Skeletal muscle tissue (tissue), 4 donors: ENCODE results near the gene GFPT2. TPM values are rescaled to one million over a fixed set of nuclear protein-coding genes. Genes with fewer than 3 reads are reported as not detected.

Experiments used
- H3K27ac ChIP-seq: one replicate; pipeline ENCODE4 v1.7.0; 2013; ENCODE audit warnings: mild to moderate bottlenecking, low read depth, low read length, inconsistent platforms
- H3K27me3 ChIP-seq, 3 donors: one replicate each; pipeline ENCODE4 v1.7.0; 2013; ENCODE audit warnings: low read length in 3 of 3; ENCODE audit not compliant: control insufficient read depth in 3 of 3, insufficient read depth in 3 of 3
- H3K36me3 ChIP-seq, 3 donors: one replicate each; pipeline ENCODE4 v1.7.0; 2013; ENCODE audit warnings: low read length in 3 of 3; ENCODE audit not compliant: control insufficient read depth in 3 of 3, insufficient read depth in 3 of 3
- H3K4me1 ChIP-seq, 3 donors: one replicate each; pipeline ENCODE4 v1.7.0; 2013; ENCODE audit warnings: low read length in 3 of 3, mild to moderate bottlenecking in 3 of 3; ENCODE audit not compliant: control insufficient read depth in 3 of 3, insufficient read depth in 3 of 3
- H3K4me3 ChIP-seq, 3 donors: one replicate each; pipeline ENCODE4 v1.7.0; 2013; ENCODE audit warnings: low read length in 3 of 3
- H3K9ac ChIP-seq, 3 donors: one replicate each; pipeline ENCODE4 v1.7.0; 2013; ENCODE audit warnings: low read length in 3 of 3, mild to moderate bottlenecking in 3 of 3, moderate library complexity in 2 of 3, low read depth in 1 of 3
- H3K9me3 ChIP-seq, 3 donors: one replicate each; pipeline ENCODE4 v1.7.0; 2013; ENCODE audit warnings: low read length in 3 of 3; ENCODE audit not compliant: control insufficient read depth in 3 of 3
- total RNA-seq: library from RNA; depleted of rRNA; stranded (reverse); fragments of >200 nt; gene quantifications from one replicate; pipeline ENCODE4 v1.2.3, GENCODE V29; 2014
- donor health status: Osteomylitis.

Gene GFPT2
- total RNA-seq, 1 donor from 2014 or later = 9.9 TPM

DNA sequence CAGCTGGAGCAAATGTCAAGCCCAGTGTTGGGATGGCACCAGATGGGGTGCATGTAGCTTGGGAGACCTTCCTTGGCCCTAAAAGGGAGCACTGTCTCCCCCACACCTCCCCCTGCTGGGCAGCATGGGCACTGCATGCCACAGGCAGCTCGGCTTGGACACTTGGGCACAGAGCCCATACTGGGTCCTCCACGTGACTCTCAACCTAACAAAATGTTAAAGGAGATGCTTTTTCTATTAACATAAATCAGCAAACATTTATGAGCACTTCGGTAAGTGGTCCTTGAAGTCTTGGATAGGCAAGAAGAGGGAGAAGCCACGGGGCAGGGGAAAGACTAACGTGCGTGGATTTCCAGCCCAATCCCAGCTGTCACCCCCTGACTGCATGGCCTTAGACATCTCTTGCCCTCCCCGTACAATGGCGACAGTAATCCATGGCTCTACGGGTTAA, 37.3 kb downstream of the GFPT2 start:
- Histone ChIP-seq H3K9me3 (no peaks in the 10 kb centered on the region), H3K27ac (no peak overlapping the region), H3K4me1 (no peaks in the 10 kb centered on the region), H3K27me3 (peaks cover 0 to 5% (median 0%) of the 10 kb centered on the region in 3 donors), H3K36me3 (no peaks in the 10 kb centered on the region), H3K9ac (no peak overlapping the region), H3K4me3 (no peak overlapping the region)

- Histone ChIP-seq H3K36me3 (no peaks in the 10 kb centered on the region), H3K9me3 (no peaks in the 10 kb centered on the region), H3K9ac (peak overlapping the region in 1 of 3 donors; percentile 20), H3K27me3 (peaks cover 0 to 5% (median 0%) of the 10 kb centered on the region in 3 donors), H3K4me3 (peak overlapping the region in 2 of 3 donors; percentile 49 to 54), H3K4me1 (no peaks in the 10 kb centered on the region), H3K27ac (no peak overlapping the region)
Observed at GRCh38 chr5:180313677-180314505, 39.2 kb downstream of the GFPT2 start.

GRCh38 chr5:180311216-180311615, 41.9 kb downstream of the GFPT2 start:
- Histone ChIP-seq H3K9me3 (no peaks in the 10 kb centered on the region), H3K4me3 (no peak overlapping the region), H3K9ac (no peak overlapping the region), H3K27me3 (no peaks in the 10 kb centered on the region), H3K4me1 (no peaks in the 10 kb centered on the region), H3K36me3 (peaks cover 0 to under 1% (median 0%) of the 10 kb centered on the region in 3 donors), H3K27ac (no peak overlapping the region)

DNA sequence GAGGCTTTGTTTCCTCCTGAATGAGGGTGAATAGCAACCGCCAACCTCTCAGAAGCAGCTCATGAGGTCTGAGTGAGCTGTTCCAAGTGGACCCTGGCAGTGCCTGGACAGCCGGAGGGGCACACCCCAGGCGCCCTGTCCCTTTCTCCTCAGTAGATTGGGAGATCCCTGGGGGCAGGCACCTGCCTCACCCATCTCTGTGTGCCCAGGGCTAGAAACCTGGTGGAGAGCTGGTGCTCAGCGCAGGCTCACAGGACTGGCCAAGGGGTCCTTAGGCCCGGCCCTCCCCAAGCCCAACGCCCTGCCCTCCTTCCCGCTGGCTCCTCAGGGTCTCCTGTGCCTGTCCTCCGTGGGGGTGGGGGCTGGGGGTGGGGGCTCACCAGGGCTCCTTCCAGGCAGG, 46.3 kb downstream of the GFPT2 start:
- Histone ChIP-seq H3K9me3 (peaks cover 0 to 2% (median 0%) of the 10 kb centered on the region in 3 donors), H3K36me3 (peaks cover 0 to 2% (median 0%) of the 10 kb centered on the region in 3 donors), H3K27me3 (peaks cover 0 to 4% (median 0%) of the 10 kb centered on the region in 3 donors), H3K4me3 (no peak overlapping the region), H3K9ac (no peak overlapping the region), H3K4me1 (no peaks in the 10 kb centered on the region), H3K27ac (no peak overlapping the region)

- Histone ChIP-seq H3K4me1 (no peaks in the 10 kb centered on the region), H3K27ac (no peak overlapping the region), H3K9me3 (peaks cover 0 to 2% (median 0%) of the 10 kb centered on the region in 3 donors), H3K4me3 (no peak overlapping the region), H3K9ac (no peak overlapping the region), H3K36me3 (peaks cover 0 to 2% (median 0%) of the 10 kb centered on the region in 3 donors), H3K27me3 (peaks cover 0 to 7% (median 5%) of the 10 kb centered on the region in 3 donors)
Observed at GRCh38 chr5:180305481-180305880, 47.7 kb downstream of the GFPT2 start.

- peaks cover 0 to 2% (median 0%) of the 10 kb centered on the region in 3 donors for H3K9me3 ChIP-seq
- H3K4me3 ChIP-seq = no peak overlapping the region
- no peaks in the 10 kb centered on the region for H3K4me1 ChIP-seq
- no peak overlapping the region for H3K27ac ChIP-seq
- H3K36me3 ChIP-seq = peaks cover 0 to 2% (median 0%) of the 10 kb centered on the region in 3 donors
- peaks cover 0 to 7% (median 5%) of the 10 kb centered on the region in 3 donors for H3K27me3 ChIP-seq
- no peak overlapping the region for H3K9ac ChIP-seq
Observed at GRCh38 chr5:180304431-180305375, 48.4 kb downstream of the GFPT2 start.

DNA sequence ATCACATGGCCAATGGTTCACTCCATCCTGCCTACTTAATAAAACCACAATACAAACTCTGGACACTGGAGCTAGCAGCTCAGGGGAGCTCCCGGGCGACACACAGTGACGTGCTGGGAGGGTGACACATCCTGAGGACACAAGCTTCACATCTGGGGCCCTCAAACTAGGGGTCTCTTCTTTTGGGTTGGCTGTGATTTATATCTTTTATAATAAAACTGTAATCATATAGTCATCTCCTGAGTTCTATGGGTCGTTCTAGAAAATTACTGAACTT, 49.2 kb downstream of the GFPT2 start:
- peaks cover 0 to 7% (median 5%) of the 10 kb centered on the region in 3 donors for H3K27me3 ChIP-seq
- H3K9ac ChIP-seq = no peak overlapping the region
- H3K4me3 ChIP-seq = no peak overlapping the region
- no peak overlapping the region for H3K27ac ChIP-seq
- peaks cover 0 to 2% (median 0%) of the 10 kb centered on the region in 3 donors for H3K9me3 ChIP-seq
- peaks cover 0 to 2% (median 0%) of the 10 kb centered on the region in 3 donors for H3K36me3 ChIP-seq
- H3K4me1 ChIP-seq = no peaks in the 10 kb centered on the region

DNA sequence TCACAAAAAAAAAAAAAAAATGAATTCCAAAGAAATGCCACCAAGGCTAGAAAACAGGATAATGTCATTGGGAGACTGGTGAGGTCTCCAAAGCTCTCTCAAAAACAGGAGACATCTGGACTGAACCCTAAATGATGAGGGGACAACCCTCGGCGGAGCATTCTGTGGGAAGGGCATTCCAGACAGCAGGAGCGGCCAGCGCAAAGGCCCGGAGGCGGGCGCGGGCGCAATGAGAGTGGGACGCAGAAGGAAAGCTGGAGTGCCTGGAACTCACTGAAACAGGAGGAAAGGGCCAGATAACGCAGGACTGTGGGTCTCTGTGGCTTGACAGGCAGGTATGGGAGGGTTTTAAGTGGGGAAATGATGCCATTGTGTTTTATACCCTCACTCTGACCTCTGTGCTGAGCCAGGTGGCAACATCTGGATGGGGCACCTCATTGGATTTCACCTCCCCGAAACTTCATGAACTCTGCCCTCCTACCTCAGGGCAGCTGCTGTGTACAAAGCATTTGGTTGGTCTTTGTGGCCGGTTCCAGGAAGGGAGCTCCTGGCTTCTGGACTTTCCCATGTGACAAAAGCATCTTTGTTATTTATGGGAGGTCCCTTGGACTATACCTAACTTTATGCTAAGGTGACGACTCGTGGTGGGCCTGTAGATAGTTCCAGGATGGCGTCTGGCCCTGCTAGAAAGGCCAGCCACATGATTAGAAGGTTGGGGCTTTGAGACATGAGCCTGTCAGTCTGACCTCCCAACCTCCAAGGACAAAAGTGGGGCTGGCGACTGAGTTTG, 49.7 kb downstream of the GFPT2 start:
- no peak overlapping the region for H3K9ac ChIP-seq
- H3K36me3 ChIP-seq = peaks cover 0 to 2% (median 0%) of the 10 kb centered on the region in 3 donors
- H3K4me1 ChIP-seq = no peaks in the 10 kb centered on the region
- H3K27ac ChIP-seq = no peak overlapping the region
- H3K9me3 ChIP-seq = peaks cover 0 to 2% (median 0%) of the 10 kb centered on the region in 3 donors
- H3K4me3 ChIP-seq = no peak overlapping the region
- H3K27me3 ChIP-seq = peaks cover 0 to 7% (median 5%) of the 10 kb centered on the region in 3 donors

- Histone ChIP-seq H3K36me3 (peaks cover 0 to 2% (median 0%) of the 10 kb centered on the region in 3 donors), H3K4me3 (no peak overlapping the region), H3K27ac (no peak overlapping the region), H3K4me1 (no peaks in the 10 kb centered on the region), H3K9me3 (peaks cover 0 to 2% (median 0%) of the 10 kb centered on the region in 3 donors), H3K9ac (no peak overlapping the region), H3K27me3 (peaks cover 0 to 7% (median 5%) of the 10 kb centered on the region in 3 donors)
Observed at GRCh38 chr5:180302256-180302655, 50.9 kb downstream of the GFPT2 start.
